ENCODE results near the gene SLC39A1.

The SLC39A1 gene

DNA sequence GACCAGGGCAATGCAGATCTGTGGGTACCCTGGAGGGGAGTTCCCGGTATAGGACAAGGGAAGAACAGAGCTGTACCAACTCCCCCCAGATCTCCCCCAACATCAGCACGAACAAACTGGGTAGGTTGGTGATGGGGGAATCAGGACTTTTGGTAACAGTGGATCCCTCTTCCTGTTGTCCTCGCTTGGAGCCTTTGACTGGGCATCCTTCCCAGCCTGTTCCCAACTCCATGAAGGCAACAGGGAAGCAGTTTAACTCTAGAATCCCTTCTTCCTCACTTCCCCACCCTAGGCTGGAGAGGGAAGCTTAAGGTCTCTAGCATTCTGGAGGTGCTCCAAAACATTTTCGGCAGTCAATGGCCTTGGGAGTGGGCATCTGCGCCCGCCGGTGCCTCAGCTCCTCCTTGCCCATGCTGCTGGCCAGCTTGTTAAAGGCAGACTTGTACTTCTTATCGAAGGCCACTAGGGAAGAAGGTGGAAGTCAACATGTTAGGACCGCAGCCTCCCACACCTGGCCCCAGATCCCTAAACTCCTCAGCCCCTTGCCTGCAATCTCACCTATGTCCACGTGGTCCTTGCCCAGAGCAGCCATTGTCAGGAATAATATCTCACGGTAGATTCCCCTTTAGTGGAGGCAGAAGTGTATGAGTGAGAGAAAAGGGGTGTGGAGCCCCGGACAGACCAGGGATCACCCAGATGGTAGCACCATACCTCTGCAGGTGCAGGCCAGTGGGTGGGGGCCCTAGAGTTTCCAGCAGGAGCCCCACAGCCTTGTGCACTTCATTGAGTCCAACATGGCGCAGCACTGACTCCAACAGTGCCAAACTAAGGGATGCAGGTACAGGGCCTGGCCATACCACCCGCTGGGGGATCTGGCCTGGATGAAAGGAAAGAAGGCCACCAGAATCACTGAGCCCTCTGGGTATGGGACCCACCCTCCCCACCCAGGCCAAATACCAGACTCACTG is 33.1 kb downstream of the SLC39A1 start:
- peak in 1 of 2 donors; percentile 54 for DNase-seq
- no peak overlapping the region for H3K27ac ChIP-seq
- no peak overlapping the region for H3K4me3 ChIP-seq
- H3K36me3 ChIP-seq: peaks cover 31 to 64% (median 54%) of the 10 kb centered on the region in 3 donors
- peaks cover 0 to 5% (median 0%) of the 10 kb centered on the region in 4 donors for H3K4me1 ChIP-seq
- no peaks in the 10 kb centered on the region for H3K27me3 ChIP-seq
- TF ChIP-seq, protein P1, sequence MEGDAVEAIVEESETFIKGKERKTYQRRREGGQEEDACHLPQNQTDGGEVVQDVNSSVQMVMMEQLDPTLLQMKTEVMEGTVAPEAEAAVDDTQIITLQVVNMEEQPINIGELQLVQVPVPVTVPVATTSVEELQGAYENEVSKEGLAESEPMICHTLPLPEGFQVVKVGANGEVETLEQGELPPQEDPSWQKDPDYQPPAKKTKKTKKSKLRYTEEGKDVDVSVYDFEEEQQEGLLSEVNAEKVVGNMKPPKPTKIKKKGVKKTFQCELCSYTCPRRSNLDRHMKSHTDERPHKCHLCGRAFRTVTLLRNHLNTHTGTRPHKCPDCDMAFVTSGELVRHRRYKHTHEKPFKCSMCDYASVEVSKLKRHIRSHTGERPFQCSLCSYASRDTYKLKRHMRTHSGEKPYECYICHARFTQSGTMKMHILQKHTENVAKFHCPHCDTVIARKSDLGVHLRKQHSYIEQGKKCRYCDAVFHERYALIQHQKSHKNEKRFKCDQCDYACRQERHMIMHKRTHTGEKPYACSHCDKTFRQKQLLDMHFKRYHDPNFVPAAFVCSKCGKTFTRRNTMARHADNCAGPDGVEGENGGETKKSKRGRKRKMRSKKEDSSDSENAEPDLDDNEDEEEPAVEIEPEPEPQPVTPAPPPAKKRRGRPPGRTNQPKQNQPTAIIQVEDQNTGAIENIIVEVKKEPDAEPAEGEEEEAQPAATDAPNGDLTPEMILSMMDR (IDR thresholded peaks at IDR 0.05): no peak
- intact Hi-C loops (cut with DNase I; ENCODE audit: low total_unique reads): loop anchor here (10.0 kb wide), 1 partner anchor 45 kb away; the partner anchor contains the start of gene JTB
- H3K9me3 ChIP-seq: no peaks in the 10 kb centered on the region

DNA sequence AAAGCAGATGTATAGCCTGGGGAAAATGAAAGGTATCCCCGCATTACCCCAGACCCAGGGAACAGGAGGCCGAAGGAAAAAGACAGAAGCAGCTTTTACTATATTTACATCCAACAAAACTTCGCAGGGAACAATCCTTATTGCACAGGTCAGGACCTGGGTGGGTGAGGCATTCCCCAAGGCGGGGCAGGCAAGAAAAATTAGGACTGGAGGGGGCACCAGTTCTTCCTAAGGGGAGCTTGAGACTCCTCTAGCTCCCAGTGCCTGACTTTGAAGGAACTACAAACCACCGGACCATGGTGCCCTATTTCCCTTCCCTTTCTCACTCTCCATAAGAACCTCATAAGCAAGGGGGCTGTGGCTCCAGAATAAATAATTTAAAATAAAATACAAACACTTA is 33.9 kb downstream of the SLC39A1 start:
- H3K4me3 ChIP-seq: no peak overlapping the region
- peaks cover 24 to 56% (median 46%) of the 10 kb centered on the region in 3 donors for H3K36me3 ChIP-seq
- no peaks in the 10 kb centered on the region for H3K27me3 ChIP-seq
- H3K4me1 ChIP-seq: peaks cover 0 to 5% (median 0%) of the 10 kb centered on the region in 4 donors
- no peak for DNase-seq
- H3K27ac ChIP-seq: no peak overlapping the region
- no peaks in the 10 kb centered on the region for H3K9me3 ChIP-seq
- TF ChIP-seq, protein P1 (IDR thresholded peaks at IDR 0.05): no peak
- intact Hi-C loops (cut with DNase I; ENCODE audit: low total_unique reads): loop anchor here (10.0 kb wide), 1 partner anchor 45 kb away; the partner anchor contains the start of gene JTB

DNA sequence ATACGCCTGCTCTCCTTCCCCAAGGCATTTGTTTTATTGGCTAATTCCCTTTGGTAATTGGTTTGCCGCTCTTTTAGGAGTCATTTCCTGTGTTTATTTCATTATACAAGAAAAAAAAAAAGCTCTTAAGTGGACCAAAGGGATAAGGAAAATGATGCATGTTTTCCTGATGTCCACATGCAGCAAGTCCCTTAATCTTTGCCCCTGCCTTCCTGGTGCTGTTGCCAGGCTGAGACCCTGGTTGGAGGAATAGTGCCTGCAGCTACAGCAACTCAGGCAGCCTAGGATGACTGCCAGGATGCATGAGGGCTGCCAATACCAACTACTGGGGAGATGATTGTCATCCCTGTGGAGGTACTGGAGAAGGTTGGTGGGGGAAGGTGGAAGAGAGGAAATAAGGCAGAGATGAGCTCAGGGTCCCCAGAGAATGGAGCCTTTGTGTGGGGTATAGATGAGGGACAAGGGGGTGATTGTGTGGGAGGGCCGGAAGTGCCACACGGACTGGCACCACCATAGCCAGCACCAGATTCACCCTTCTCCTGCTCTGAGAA is 34.5 kb downstream of the SLC39A1 start:
- no peaks in the 10 kb centered on the region for H3K9me3 ChIP-seq
- intact Hi-C loops (cut with DNase I; ENCODE audit: low total_unique reads): loop anchor here (10.0 kb wide), 1 partner anchor 46 kb away; the partner anchor contains the start of gene JTB
- no peak for DNase-seq
- peaks cover 19 to 50% (median 40%) of the 10 kb centered on the region in 3 donors for H3K36me3 ChIP-seq
- H3K4me1 ChIP-seq: peaks cover 0 to 9% (median 3%) of the 10 kb centered on the region in 4 donors
- TF ChIP-seq, protein P1 (IDR thresholded peaks at IDR 0.05): no peak
- no peak overlapping the region for H3K4me3 ChIP-seq
- no peak overlapping the region for H3K27ac ChIP-seq
- H3K27me3 ChIP-seq: no peaks in the 10 kb centered on the region

DNA sequence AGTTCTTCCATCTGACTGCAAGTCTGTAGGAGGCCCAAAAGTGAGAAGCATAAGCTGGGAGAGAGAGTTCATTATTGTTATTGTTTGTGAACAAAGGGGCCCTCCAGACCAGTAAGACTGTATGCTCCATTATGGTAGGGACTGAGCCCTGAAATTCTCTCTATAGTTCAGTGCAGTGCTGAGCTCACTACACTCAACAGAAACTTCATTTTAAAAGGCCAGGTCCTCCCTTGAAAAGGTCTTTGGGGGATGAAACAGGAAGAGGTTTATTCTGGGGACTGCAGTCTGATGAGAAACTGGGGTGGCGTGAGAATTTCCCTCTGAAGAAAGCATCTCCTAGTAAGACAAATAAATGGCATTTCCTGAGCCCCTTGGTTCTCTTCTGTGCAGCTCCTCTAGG is 35.1 kb downstream of the SLC39A1 start:
- peaks cover 13 to 44% (median 34%) of the 10 kb centered on the region in 3 donors for H3K36me3 ChIP-seq
- H3K9me3 ChIP-seq: no peaks in the 10 kb centered on the region
- peaks cover 0 to 12% (median 6%) of the 10 kb centered on the region in 4 donors for H3K4me1 ChIP-seq
- no peak for DNase-seq
- intact Hi-C loops (cut with DNase I; ENCODE audit: low total_unique reads): loop anchor here (10.0 kb wide), 1 partner anchor 47 kb away; the partner anchor contains the start of gene JTB
- H3K27me3 ChIP-seq: no peaks in the 10 kb centered on the region
- no peak overlapping the region for H3K27ac ChIP-seq
- no peak overlapping the region for H3K4me3 ChIP-seq
- TF ChIP-seq, protein P1 (IDR thresholded peaks at IDR 0.05): no peak

DNA sequence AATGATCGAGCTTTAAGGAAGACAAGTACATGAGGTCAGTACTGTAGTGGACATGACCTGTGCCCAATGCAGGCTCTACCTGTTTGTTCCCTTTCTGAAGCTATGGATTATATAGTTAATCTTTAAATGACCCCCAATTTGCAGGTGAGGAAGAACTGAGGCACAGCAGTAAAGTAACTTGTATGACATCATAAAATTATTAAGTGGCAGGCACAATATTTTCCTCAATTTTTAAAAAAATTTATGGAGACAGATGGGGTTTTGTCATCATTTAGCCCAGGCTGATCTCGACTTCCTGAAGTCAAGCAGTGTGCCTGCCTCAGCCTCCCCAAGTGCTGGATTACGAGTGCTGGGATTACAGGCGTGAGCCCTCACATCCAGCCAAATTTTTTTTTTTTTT is 36.9 kb downstream of the SLC39A1 start:
- Histone ChIP-seq H3K27me3 (no peaks in the 10 kb centered on the region), H3K36me3 (peaks cover 0 to 26% (median 18%) of the 10 kb centered on the region in 3 donors), H3K9me3 (no peaks in the 10 kb centered on the region), H3K4me1 (peaks cover 4 to 15% (median 9%) of the 10 kb centered on the region in 4 donors), H3K4me3 (no peak overlapping the region), H3K27ac (no peak overlapping the region)
- DNase-seq: no peak
- intact Hi-C loops (cut with DNase I; ENCODE audit: low total_unique reads): loop anchor here (10.0 kb wide), 1 partner anchor 48 kb away; the partner anchor contains the start of gene JTB
- TF ChIP-seq, protein P1 (IDR thresholded peaks at IDR 0.05): no peak
